Measurements from ENCODE around the gene PHACTR1.

PHACTR1 gene

GRCh38 chr6:12886961-12887775, 170.6 kb downstream of the PHACTR1 start:
- no peak overlapping the region for H3K4me3 ChIP-seq (ENCODE audit: low read depth in 1 of 5, low read length in 5 of 5)
- no peak overlapping the region for H3K27ac ChIP-seq (ENCODE audit: low read depth, low read length)
- no peak overlapping the region for H3K9ac ChIP-seq (ENCODE audit: low read length in 5 of 5)
- H3K4me1 ChIP-seq (ENCODE audit: control insufficient read depth in 5 of 5, insufficient read depth in 5 of 5, low read length in 5 of 5): no peaks in the 10 kb centered on the region
- peaks cover 0 to 8% (median 3%) of the 10 kb centered on the region in 5 donors for H3K9me3 ChIP-seq (ENCODE audit: control insufficient read depth in 5 of 5, low read length in 5 of 5)
- H3K36me3 ChIP-seq (ENCODE audit: control insufficient read depth in 5 of 5, insufficient read depth in 5 of 5, low read length in 5 of 5): no peaks in the 10 kb centered on the region
- peaks cover 0 to 5% (median 0%) of the 10 kb centered on the region in 5 donors for H3K27me3 ChIP-seq (ENCODE audit: control insufficient read depth in 5 of 5, insufficient read depth in 4 of 5, low read length in 5 of 5)

GRCh38 chr6:12890171-12890790, 173.7 kb downstream of the PHACTR1 start:
- H3K9me3 ChIP-seq (ENCODE audit: control insufficient read depth in 5 of 5, low read length in 5 of 5): peaks cover 0 to 8% (median 3%) of the 10 kb centered on the region in 5 donors
- H3K27ac ChIP-seq (ENCODE audit: low read depth, low read length): no peak overlapping the region
- H3K9ac ChIP-seq (ENCODE audit: low read length in 5 of 5): no peak overlapping the region
- no peaks in the 10 kb centered on the region for H3K27me3 ChIP-seq (ENCODE audit: control insufficient read depth in 5 of 5, insufficient read depth in 4 of 5, low read length in 5 of 5)
- peaks cover 3 to 5% (median 4%) of the 10 kb centered on the region in 5 donors for H3K4me1 ChIP-seq (ENCODE audit: control insufficient read depth in 5 of 5, insufficient read depth in 5 of 5, low read length in 5 of 5)
- H3K4me3 ChIP-seq (ENCODE audit: low read depth in 1 of 5, low read length in 5 of 5): no peak overlapping the region
- no peaks in the 10 kb centered on the region for H3K36me3 ChIP-seq (ENCODE audit: control insufficient read depth in 5 of 5, insufficient read depth in 5 of 5, low read length in 5 of 5)

- Histone ChIP-seq H3K9me3 (ENCODE audit: control insufficient read depth in 5 of 5, low read length in 5 of 5) (peaks cover 0 to 8% (median 3%) of the 10 kb centered on the region in 5 donors), H3K36me3 (ENCODE audit: control insufficient read depth in 5 of 5, insufficient read depth in 5 of 5, low read length in 5 of 5) (no peaks in the 10 kb centered on the region)
These were observed 175.0 kb downstream of the PHACTR1 start for GRCh38 chr6:12891595-12891994.

GRCh38 chr6:12892151-12892550, 175.6 kb downstream of the PHACTR1 start:
- H3K9me3 ChIP-seq (ENCODE audit: control insufficient read depth in 5 of 5, low read length in 5 of 5): peaks cover 0 to 8% (median 3%) of the 10 kb centered on the region in 5 donors
- H3K4me3 ChIP-seq (ENCODE audit: low read depth in 1 of 5, low read length in 5 of 5): no peak overlapping the region
- H3K9ac ChIP-seq (ENCODE audit: low read length in 5 of 5): no peak overlapping the region

More at GRCh38 chr6:12891595-12891994, 175.0 kb downstream of the PHACTR1 start:
- Histone ChIP-seq H3K27me3 (ENCODE audit: control insufficient read depth in 5 of 5, insufficient read depth in 4 of 5, low read length in 5 of 5) (peaks cover 0 to 3% (median 0%) of the 10 kb centered on the region in 5 donors), H3K9ac (ENCODE audit: low read length in 5 of 5) (no peak overlapping the region), H3K4me1 (ENCODE audit: control insufficient read depth in 5 of 5, insufficient read depth in 5 of 5, low read length in 5 of 5) (peaks cover 3 to 5% (median 4%) of the 10 kb centered on the region in 5 donors), H3K27ac (ENCODE audit: low read depth, low read length) (no peak overlapping the region), H3K4me3 (ENCODE audit: low read depth in 1 of 5, low read length in 5 of 5) (no peak overlapping the region)

DNA sequence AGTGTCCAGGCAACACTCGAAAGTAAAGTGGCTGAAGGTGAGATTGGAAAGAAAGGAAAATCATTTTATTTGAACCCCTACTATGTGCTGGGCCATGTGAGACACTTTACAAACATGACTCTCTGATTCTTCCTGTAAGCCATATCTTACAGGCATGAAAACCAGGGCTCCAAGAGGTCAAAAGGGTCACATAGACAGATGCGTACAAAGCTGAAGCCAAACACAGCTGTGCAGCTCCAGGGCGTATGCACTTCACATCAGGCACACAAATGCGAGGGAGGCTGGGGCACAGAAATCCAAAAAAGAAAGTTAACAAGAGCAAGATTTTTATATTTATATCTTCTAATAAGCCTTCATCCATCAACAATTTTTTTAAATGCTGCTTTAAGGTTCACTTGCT, 176.5 kb downstream of the PHACTR1 start:
- no peaks in the 10 kb centered on the region for H3K36me3 ChIP-seq (ENCODE audit: control insufficient read depth in 5 of 5, insufficient read depth in 5 of 5, low read length in 5 of 5)
- H3K4me1 ChIP-seq (ENCODE audit: control insufficient read depth in 5 of 5, insufficient read depth in 5 of 5, low read length in 5 of 5): peaks cover 3 to 5% (median 4%) of the 10 kb centered on the region in 5 donors
- H3K4me3 ChIP-seq (ENCODE audit: low read depth in 1 of 5, low read length in 5 of 5): no peak overlapping the region
- H3K9me3 ChIP-seq (ENCODE audit: control insufficient read depth in 5 of 5, low read length in 5 of 5): peaks cover 0 to 8% (median 3%) of the 10 kb centered on the region in 5 donors
- no peak overlapping the region for H3K9ac ChIP-seq (ENCODE audit: low read length in 5 of 5)
- H3K27ac ChIP-seq (ENCODE audit: low read depth, low read length): no peak overlapping the region
- peaks cover 0 to 6% (median 3%) of the 10 kb centered on the region in 5 donors for H3K27me3 ChIP-seq (ENCODE audit: control insufficient read depth in 5 of 5, insufficient read depth in 4 of 5, low read length in 5 of 5)

More at GRCh38 chr6:12892151-12892550, 175.6 kb downstream of the PHACTR1 start:
- Histone ChIP-seq H3K27me3 (ENCODE audit: control insufficient read depth in 5 of 5, insufficient read depth in 4 of 5, low read length in 5 of 5) (peaks cover 0 to 6% (median under 1%) of the 10 kb centered on the region in 5 donors), H3K27ac (ENCODE audit: low read depth, low read length) (no peak overlapping the region), H3K4me1 (ENCODE audit: control insufficient read depth in 5 of 5, insufficient read depth in 5 of 5, low read length in 5 of 5) (peaks cover 3 to 5% (median 4%) of the 10 kb centered on the region in 5 donors), H3K36me3 (ENCODE audit: control insufficient read depth in 5 of 5, insufficient read depth in 5 of 5, low read length in 5 of 5) (no peaks in the 10 kb centered on the region)

- Histone ChIP-seq H3K27me3 (ENCODE audit: control insufficient read depth in 5 of 5, insufficient read depth in 4 of 5, low read length in 5 of 5) (peaks cover 0 to 10% (median 6%) of the 10 kb centered on the region in 5 donors), H3K4me1 (ENCODE audit: control insufficient read depth in 5 of 5, insufficient read depth in 5 of 5, low read length in 5 of 5) (peaks cover 3 to 5% (median 4%) of the 10 kb centered on the region in 5 donors), H3K9ac (ENCODE audit: low read length in 5 of 5) (no peak overlapping the region), H3K9me3 (ENCODE audit: control insufficient read depth in 5 of 5, low read length in 5 of 5) (peaks cover 0 to 8% (median 3%) of the 10 kb centered on the region in 5 donors), H3K36me3 (ENCODE audit: control insufficient read depth in 5 of 5, insufficient read depth in 5 of 5, low read length in 5 of 5) (no peaks in the 10 kb centered on the region), H3K4me3 (ENCODE audit: low read depth in 1 of 5, low read length in 5 of 5) (no peak overlapping the region), H3K27ac (ENCODE audit: low read depth, low read length) (no peak overlapping the region)
These were observed 179.2 kb downstream of the PHACTR1 start for GRCh38 chr6:12895721-12896120.

- Histone ChIP-seq H3K27me3 (ENCODE audit: control insufficient read depth in 5 of 5, insufficient read depth in 4 of 5, low read length in 5 of 5) (peaks cover 0 to 10% (median 6%) of the 10 kb centered on the region in 5 donors), H3K4me3 (ENCODE audit: low read depth in 1 of 5, low read length in 5 of 5) (no peak overlapping the region), H3K4me1 (ENCODE audit: control insufficient read depth in 5 of 5, insufficient read depth in 5 of 5, low read length in 5 of 5) (peaks cover 3 to 5% (median 4%) of the 10 kb centered on the region in 5 donors), H3K36me3 (ENCODE audit: control insufficient read depth in 5 of 5, insufficient read depth in 5 of 5, low read length in 5 of 5) (no peaks in the 10 kb centered on the region), H3K9ac (ENCODE audit: low read length in 5 of 5) (no peak overlapping the region), H3K27ac (ENCODE audit: low read depth, low read length) (no peak overlapping the region), H3K9me3 (ENCODE audit: control insufficient read depth in 5 of 5, low read length in 5 of 5) (peaks cover 0 to 8% (median 3%) of the 10 kb centered on the region in 5 donors)
These were observed 179.7 kb downstream of the PHACTR1 start for GRCh38 chr6:12896208-12896733.

DNA sequence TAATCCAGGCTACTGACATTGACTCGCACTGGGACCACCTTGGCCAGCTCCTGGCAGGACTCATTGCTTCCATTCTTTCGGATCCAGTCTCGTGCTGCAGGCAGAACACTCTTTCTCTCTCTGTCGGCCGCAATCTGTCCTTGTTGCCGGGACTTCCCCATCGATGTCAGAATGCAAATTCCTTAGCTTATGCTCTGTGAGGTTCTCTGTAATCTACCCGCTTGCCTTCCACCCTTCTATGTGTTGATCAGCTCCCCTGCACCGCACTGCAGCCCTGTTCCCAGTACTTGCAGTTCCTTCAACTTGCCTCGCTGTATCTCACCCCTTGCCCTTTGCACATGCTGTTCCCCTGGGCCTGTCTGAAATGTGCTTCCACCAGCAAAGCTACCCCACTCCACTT, 182.0 kb downstream of the PHACTR1 start:
- H3K4me1 ChIP-seq (ENCODE audit: control insufficient read depth in 5 of 5, insufficient read depth in 5 of 5, low read length in 5 of 5): peaks cover 2 to 3% (median 2%) of the 10 kb centered on the region in 5 donors
- no peaks in the 10 kb centered on the region for H3K36me3 ChIP-seq (ENCODE audit: control insufficient read depth in 5 of 5, insufficient read depth in 5 of 5, low read length in 5 of 5)
- no peak overlapping the region for H3K4me3 ChIP-seq (ENCODE audit: low read depth in 1 of 5, low read length in 5 of 5)
- H3K27ac ChIP-seq (ENCODE audit: low read depth, low read length): no peak overlapping the region
- H3K9me3 ChIP-seq (ENCODE audit: control insufficient read depth in 5 of 5, low read length in 5 of 5): no peaks in the 10 kb centered on the region
- no peak overlapping the region for H3K9ac ChIP-seq (ENCODE audit: low read length in 5 of 5)
- peaks cover 0 to 10% (median 7%) of the 10 kb centered on the region in 5 donors for H3K27me3 ChIP-seq (ENCODE audit: control insufficient read depth in 5 of 5, insufficient read depth in 4 of 5, low read length in 5 of 5)

- Histone ChIP-seq H3K4me3 (ENCODE audit: low read depth in 1 of 5, low read length in 5 of 5) (no peak overlapping the region), H3K4me1 (ENCODE audit: control insufficient read depth in 5 of 5, insufficient read depth in 5 of 5, low read length in 5 of 5) (no peaks in the 10 kb centered on the region), H3K36me3 (ENCODE audit: control insufficient read depth in 5 of 5, insufficient read depth in 5 of 5, low read length in 5 of 5) (no peaks in the 10 kb centered on the region), H3K27me3 (ENCODE audit: control insufficient read depth in 5 of 5, insufficient read depth in 4 of 5, low read length in 5 of 5) (peaks cover 0 to 10% (median 7%) of the 10 kb centered on the region in 5 donors), H3K27ac (ENCODE audit: low read depth, low read length) (no peak overlapping the region), H3K9ac (ENCODE audit: low read length in 5 of 5) (no peak overlapping the region), H3K9me3 (ENCODE audit: control insufficient read depth in 5 of 5, low read length in 5 of 5) (no peaks in the 10 kb centered on the region)
These were observed 182.7 kb downstream of the PHACTR1 start for GRCh38 chr6:12899046-12899833.
